Left colon (tissue), 2 donors: ENCODE results near the gene SCARB1. TPM values are rescaled to one million over a fixed set of nuclear protein-coding genes. Genes with fewer than 3 reads are reported as not detected.

Experiments
- ATAC-seq: fragments of 200-7000 bp; cut with Tn5 transposase; one replicate; pipeline ENCODE4 v1.9.1; 2020; ENCODE audit warnings: mild to moderate bottlenecking, moderate library complexity
- DNase-seq, 2 donors: peaks; one replicate each; pipeline ENCODE4 v3.0.0-alpha.2; 2020
- intact Hi-C, 2 donors: fragments of 100-400 bp; cut with DNase I in 1 of 2; cut with micrococcal nuclease in 1 of 2; formaldehyde crosslinking; loops; one replicate each; pipeline versions ENCODE4 v1.11.2 to v1.14.0; 2022; cut with DNase I, micrococcal nuclease
- total RNA-seq, 2 donors: library from RNA; stranded (reverse); fragmentation: NEBNext Ultra II Directional; extraction: Animal tissue kit (Norgen Biotek cat#: 25700); gene quantifications; one replicate each; pipeline ENCODE4 v1.2.1, GENCODE V29; 2021
- donor health status: DM: no; HTN: no; CAD: no.
- donor health status: DM: yes; HTN: yes; CAD: no.

The SCARB1 gene
- total RNA-seq, 2 donors from 2014 or later = 39.1 to 66.1 TPM

- ATAC-seq = no peak
- intact Hi-C loops = no loop called here
These were observed 51.3 kb downstream of the SCARB1 start for GRCh38 chr12:124812356-124812755.

GRCh38 chr12:124811633-124812032 lies 52.0 kb downstream of the SCARB1 start:
- ATAC-seq (no peak), DNase-seq (no peak)
- intact Hi-C loops = no loop called here

More at GRCh38 chr12:124812356-124812755, 51.3 kb downstream of the SCARB1 start:
- DNase-seq = no peak

DNA sequence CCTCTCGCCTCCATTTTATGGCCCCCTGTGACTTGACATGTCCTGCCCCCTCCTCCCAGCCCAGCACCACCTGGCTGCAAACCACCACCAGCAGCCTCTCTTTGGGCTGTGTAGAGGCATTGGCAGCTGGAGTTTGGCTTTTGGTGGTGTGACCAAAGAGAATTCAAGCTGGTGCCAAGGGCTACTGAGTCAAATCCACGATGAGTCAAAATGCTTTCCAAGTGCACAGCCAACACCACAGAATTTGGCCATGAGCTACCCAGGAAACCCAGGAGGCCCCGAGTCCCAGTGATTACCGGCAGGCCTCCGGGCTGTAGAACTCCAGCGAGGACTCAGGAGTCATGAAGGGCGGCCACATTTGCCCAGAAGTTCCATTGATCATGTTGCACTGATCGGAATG lies 53.8 kb downstream of the SCARB1 start:
- ATAC-seq (no peak), DNase-seq (no peak)
- intact Hi-C loops = no loop called here

GRCh38 chr12:124809391-124809790 lies 54.3 kb downstream of the SCARB1 start:
- intact Hi-C loops = no loop called here
- no peak for ATAC-seq
- no peak for DNase-seq

DNA sequence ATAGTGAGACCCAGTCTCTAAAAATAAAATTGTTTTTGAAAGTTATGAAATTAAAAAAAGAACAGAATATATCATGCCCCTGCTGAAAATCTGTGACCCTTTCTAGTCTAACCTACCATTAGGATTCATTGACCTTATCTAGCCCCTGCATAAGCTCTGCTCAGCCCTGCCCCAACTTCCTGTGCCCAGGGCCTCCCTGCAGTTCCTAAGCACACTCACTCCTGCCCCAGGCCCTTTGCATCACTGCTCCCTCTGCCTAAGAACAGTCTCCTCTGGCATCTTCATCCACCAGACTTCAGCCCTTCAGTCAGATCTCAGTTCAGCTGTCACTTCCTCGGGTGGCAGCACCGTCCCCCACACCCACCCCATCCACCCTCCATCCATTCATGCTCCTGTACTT lies 55.4 kb downstream of the SCARB1 start:
- intact Hi-C loops = no loop called here
- DNase-seq = no peak
- no peak for ATAC-seq

GRCh38 chr12:124805876-124806668 lies 57.6 kb downstream of the SCARB1 start:
- ATAC-seq (no peak), DNase-seq (no peak)
- intact Hi-C loops = no loop called here

DNA sequence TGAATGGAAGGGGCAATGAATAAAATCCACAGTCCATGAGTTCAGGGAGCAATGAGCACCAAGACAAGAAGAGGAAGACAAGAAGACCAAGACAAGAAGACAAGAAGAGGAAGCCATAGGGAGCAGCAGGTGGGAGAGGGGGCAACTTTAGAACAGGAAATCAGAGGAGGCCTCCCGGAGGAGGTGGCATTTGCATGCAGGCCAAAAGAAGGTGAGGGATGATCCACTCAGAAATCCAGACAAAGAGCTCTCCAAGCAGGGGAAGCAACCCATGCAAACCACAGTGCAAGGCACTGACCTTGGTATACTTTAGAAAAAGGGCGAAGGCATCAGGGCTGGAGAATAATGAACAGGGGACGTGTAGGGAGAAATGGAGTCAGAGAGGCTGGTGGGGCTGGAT lies 58.6 kb downstream of the SCARB1 start:
- DNase-seq (no peak), ATAC-seq (no peak)
- intact Hi-C loops = no loop called here

DNA sequence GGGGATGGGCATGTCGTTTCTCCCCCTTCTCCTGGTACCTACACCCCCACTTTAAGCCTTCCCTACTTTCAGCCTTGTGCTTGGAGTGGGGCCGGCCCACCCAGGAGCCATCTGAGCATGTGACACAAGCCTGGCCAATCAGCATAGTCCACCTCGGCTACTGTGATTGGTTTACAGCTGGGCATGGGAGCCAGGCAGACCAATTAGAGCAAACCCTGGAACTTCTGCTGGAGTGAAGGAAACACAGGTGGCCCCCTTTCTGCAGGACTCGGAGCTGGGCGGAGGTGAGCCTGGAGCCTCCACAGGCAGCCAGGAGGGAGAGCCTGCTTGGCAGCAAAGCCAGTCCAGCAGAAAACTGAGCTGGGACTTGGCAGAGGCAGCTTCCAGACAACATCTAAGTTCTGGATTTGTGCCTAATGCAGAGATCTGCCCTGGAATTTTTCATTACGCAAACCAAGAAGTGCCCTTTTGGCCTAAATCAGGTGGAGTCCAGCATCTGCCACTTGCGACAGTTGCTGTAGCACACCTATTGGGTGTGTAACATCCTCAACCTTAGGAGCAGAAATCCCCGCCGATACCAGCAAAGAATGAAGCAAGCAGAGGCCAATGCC lies 59.5 kb downstream of the SCARB1 start:
- intact Hi-C loops = no loop called here
- DNase-seq = no peak
- ATAC-seq = no peak

GRCh38 chr12:124802361-124802760 lies 61.3 kb downstream of the SCARB1 start:
- DNase-seq = no peak
- no peak for ATAC-seq
- intact Hi-C loops = no loop called here

- intact Hi-C loops = no loop called here
- DNase-seq (no peak), ATAC-seq (no peak)
These were observed 63.2 kb downstream of the SCARB1 start for GRCh38 chr12:124800506-124800905.

GRCh38 chr12:124797321-124797720 lies 66.3 kb downstream of the SCARB1 start:
- ATAC-seq = no peak
- no peak for DNase-seq
- intact Hi-C loops = no loop called here

GRCh38 chr12:124796303-124796960 lies 67.2 kb downstream of the SCARB1 start:
- no peak for DNase-seq
- ATAC-seq = no peak
- intact Hi-C loops = no loop called here

- DNase-seq = no peak
- ATAC-seq = no peak
- intact Hi-C loops = no loop called here
These were observed 68.3 kb downstream of the SCARB1 start for GRCh38 chr12:124795081-124795948.

DNA sequence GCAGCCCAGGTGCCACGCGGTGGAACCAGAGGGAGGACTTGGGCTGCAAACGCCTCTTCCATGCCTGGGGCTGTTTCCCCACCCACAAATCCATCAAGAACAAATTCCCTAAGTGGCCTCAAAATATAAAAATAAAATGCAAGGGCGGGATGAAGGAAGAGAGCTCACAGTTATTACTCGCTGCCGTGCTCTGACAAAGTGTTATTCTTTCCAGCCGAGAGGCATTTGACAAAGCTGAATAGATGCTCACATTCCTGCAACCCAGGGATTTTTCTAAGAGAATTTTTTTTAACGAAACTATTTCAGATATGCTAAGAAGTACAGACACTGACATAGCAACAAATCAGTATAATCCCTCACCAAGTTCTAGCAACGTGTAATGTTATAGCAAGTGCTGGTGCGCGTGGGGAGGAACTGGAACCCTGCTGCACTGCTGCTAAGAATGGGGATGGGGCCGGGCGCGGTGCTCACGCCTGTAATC lies 70.7 kb downstream of the SCARB1 start:
- intact Hi-C loops = no loop called here

DNA sequence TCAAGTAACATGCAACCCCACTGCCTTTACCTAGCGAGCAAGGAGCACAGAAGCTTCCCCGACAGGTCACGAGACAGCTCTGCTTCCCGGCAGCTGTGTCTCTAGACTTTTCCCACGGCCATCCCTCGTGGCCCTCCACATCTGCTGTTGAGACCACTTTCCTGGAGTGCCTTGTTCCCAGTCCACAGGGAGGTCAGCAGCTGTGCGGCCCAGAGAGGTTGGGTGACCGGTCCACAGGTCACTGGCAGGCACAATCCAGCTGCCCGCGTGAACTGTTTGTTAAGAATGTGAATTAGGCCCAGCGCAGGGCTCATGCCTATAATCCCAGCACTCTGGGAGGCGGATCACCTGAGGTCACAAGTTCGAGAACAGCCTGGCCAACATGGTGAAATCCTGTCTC lies 71.5 kb downstream of the SCARB1 start:
- DNase-seq (no peak), ATAC-seq (no peak)
- intact Hi-C loops = no loop called here

More for the DNA sequence above, 70.7 kb downstream of the SCARB1 start:
- ATAC-seq (no peak), DNase-seq (no peak)

DNA sequence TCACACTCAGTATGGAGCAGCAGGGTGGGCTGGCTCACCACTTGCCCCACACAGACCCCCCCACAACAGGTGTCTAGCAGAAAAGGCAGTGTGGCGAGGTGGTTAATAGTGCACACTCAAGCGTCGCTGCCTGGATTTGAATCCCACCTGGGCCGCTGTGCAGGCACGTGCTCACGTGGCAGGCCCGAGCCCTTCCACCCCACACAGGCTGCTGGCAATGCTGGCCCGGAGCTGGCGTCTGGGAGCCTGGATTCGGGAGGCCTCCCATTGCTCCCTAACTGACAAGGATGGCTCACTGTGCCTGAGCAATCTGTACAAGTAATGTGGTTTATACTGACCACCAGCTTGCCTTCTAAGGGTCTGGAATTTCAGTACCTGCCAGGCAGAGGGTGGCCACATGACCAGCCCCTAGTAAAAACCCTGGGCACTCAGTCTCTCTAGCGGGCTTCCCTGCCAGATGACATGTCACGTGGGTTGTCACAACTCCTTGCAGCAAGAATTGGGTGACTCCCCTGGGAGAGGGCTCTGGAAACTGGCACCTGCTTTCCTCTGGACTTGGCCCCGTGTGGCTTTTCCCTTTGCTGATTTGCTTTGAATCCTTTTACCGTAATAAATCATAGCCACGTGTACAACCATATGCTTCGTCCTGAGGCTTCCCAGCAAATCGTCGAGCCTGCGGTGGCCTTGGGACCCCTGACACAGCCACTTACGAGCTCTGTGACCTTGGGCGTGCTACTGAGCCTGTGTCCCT lies 72.8 kb downstream of the SCARB1 start:
- intact Hi-C loops = no loop called here
- ATAC-seq (no peak), DNase-seq (no peak)

DNA sequence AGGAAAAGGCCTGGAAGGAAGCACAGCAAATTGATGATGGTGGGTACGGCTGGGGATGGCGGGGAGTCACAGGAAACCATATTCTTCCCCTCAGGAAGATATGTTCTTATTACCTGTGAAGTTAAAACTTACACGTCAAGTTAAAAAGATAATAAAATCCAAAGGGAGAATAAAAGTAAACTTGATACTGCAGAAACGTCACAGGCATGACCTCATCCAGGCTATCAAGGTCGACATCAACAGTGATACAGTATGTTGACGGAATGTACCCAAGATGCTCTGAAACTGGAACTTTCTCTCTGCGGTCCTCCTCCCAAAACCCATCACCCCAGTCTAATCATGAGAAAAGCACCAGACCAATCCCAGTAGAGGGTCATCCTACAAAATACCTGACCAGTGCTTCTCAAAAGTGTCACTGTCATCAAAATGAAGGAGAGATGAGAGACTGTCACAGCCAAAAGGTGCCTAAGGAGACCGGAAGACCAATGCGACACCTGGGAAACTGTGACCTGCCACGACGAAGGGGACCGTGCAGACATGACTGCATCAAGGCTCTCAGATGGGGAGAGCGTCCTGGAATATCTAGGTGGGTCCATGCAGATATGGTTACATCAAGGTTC lies 74.6 kb downstream of the SCARB1 start:
- ATAC-seq (no peak), DNase-seq (no peak)
- intact Hi-C loops = no loop called here
